HepG2 (cell line): ENCODE results near the gene ZNF544. TPM values are rescaled to one million over a fixed set of nuclear protein-coding genes. Genes with fewer than 3 reads are reported as not detected.

Source experiments
- MTA1 ChIP-seq: sonication (generic); formaldehyde crosslinking; IDR thresholded peaks from 2 replicates; pipeline ENCODE4 v1.4.0; 2020; ENCODE audit warnings: missing genetic modification reagents, mild to moderate bottlenecking, borderline replicate concordance
- PITX1 ChIP-seq: sonication (generic); formaldehyde crosslinking; IDR thresholded peaks from 2 replicates; pipeline ENCODE4 v1.5.1; 2020; ENCODE audit warnings: mild to moderate bottlenecking, missing genetic modification reagents
- SKI ChIP-seq: fragments of 450-650 bp; IDR thresholded peaks from one replicate; pipeline ENCODE4 v1.6.1; 2018; ENCODE audit warnings: mild to moderate bottlenecking; ENCODE audit not compliant: partially characterized antibody
- ZNF556 ChIP-seq: sonication (generic); formaldehyde crosslinking; IDR thresholded peaks from 2 replicates; pipeline ENCODE4 v1.4.0; 2020; ENCODE audit warnings: mild to moderate bottlenecking, missing genetic modification reagents, borderline replicate concordance
- polyA plus RNA-seq, 8 experiments: library from polyadenylated mRNA; depleted of rRNA in 3 of 8; stranded (reverse) in 7 of 8; unstranded in 1 of 8; fragments of >200 nt; fragmentation: Illumina TruSeq in 4 of 8; extraction: Trizol in 4 of 8; gene quantifications; 2 replicates each; pipeline versions ENCODE4 v1.2.1 to v1.2.3, GENCODE V29; 2011 to 2016; ENCODE audit warnings: low read depth in 4 of 8, missing spikeins in 1 of 8, mixed read lengths in 1 of 8; ENCODE audit not compliant: insufficient read depth in 1 of 8
- total RNA-seq, 5 experiments: library from RNA; depleted of rRNA; stranded (reverse); fragments of >200 nt; fragmentation: Illumina TruSeq; extraction: Trizol; gene quantifications; 2 replicates each; pipeline ENCODE4 v1.2.3, GENCODE V29; 2016; ENCODE audit warnings: low read depth in 1 of 5
- TF ChIP-seq, protein P1 (sequence below): sonication (generic); formaldehyde crosslinking; IDR thresholded peaks from 2 replicates; pipeline ENCODE4 v1.4.0; 2020; ENCODE audit warnings: missing genetic modification reagents, borderline replicate concordance
- TF ChIP-seq, protein P2 (sequence below): sonication (generic); formaldehyde crosslinking; IDR thresholded peaks from 2 replicates; pipeline ENCODE4 v1.9.0; 2021; ENCODE audit warnings: missing genetic modification reagents, borderline replicate concordance
- TF ChIP-seq, protein P3 (sequence below): sonication (generic); formaldehyde crosslinking; IDR thresholded peaks from 2 replicates; pipeline ENCODE4 v1.4.0; 2020; ENCODE audit warnings: mild to moderate bottlenecking, missing genetic modification reagents
- TF ChIP-seq, protein P4 (sequence below): sonication (generic); formaldehyde crosslinking; IDR thresholded peaks from 2 replicates; pipeline ENCODE4 v1.4.0; 2020; ENCODE audit warnings: missing genetic modification reagents
- TF ChIP-seq, protein P5 (sequence below): sonication (generic); formaldehyde crosslinking; IDR thresholded peaks from 2 replicates; pipeline ENCODE4 v1.4.0; 2020; ENCODE audit warnings: mild to moderate bottlenecking, missing genetic modification reagents
- TF ChIP-seq, protein P6 (sequence below): sonication (generic); formaldehyde crosslinking; IDR thresholded peaks from 2 replicates; pipeline ENCODE4 v1.4.0; 2020; ENCODE audit warnings: missing genetic modification reagents

The ZNF544 gene
- total and polyA plus RNA-seq, 2 of the 13 experiments (the other 11 are each of a cell fraction or from before 2014, with no cell fraction given): 13.1 to 17.0 TPM

DNA sequence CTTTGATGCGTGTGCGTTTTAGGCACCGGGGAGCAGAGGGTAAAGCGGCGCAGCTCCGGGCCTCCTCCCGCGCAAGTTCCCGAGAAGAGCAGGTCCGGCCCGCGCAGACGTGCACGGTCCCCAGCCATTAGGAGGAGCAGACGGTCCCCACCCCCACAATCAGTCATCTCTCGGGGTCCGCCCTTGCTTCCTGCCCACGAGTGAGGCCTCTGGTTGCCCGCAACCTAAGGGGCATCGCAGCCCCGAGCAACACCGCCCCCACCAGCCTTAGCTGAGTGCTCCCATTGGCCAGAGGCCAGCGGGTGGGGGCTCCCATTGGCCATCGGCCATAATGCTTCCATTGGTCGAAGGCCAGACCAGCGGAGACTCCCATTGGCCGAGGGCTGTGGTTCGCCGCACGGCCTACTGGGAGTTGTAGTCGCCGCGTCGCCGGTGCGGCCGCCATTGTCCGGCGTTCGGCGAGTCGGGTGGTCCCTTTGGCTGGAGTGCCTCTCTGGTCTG is 49.9 kb downstream of the ZNF544 start, which contains the start of gene ZNF8 (continued):
- TF ChIP-seq, protein P1, sequence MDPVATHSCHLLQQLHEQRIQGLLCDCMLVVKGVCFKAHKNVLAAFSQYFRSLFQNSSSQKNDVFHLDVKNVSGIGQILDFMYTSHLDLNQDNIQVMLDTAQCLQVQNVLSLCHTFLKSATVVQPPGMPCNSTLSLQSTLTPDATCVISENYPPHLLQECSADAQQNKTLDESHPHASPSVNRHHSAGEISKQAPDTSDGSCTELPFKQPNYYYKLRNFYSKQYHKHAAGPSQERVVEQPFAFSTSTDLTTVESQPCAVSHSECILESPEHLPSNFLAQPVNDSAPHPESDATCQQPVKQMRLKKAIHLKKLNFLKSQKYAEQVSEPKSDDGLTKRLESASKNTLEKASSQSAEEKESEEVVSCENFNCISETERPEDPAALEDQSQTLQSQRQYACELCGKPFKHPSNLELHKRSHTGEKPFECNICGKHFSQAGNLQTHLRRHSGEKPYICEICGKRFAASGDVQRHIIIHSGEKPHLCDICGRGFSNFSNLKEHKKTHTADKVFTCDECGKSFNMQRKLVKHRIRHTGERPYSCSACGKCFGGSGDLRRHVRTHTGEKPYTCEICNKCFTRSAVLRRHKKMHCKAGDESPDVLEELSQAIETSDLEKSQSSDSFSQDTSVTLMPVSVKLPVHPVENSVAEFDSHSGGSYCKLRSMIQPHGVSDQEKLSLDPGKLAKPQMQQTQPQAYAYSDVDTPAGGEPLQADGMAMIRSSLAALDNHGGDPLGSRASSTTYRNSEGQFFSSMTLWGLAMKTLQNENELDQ (CRISPR knock-in tag): no peak
- TF ChIP-seq MTA1: peak; percentile 17; the same call in 1 of the 2 replicates
- peak; percentile 16 for TF ChIP-seq SKI
- no peak for TF ChIP-seq PITX1 (CRISPR knock-in tag)
- TF ChIP-seq, protein P2, sequence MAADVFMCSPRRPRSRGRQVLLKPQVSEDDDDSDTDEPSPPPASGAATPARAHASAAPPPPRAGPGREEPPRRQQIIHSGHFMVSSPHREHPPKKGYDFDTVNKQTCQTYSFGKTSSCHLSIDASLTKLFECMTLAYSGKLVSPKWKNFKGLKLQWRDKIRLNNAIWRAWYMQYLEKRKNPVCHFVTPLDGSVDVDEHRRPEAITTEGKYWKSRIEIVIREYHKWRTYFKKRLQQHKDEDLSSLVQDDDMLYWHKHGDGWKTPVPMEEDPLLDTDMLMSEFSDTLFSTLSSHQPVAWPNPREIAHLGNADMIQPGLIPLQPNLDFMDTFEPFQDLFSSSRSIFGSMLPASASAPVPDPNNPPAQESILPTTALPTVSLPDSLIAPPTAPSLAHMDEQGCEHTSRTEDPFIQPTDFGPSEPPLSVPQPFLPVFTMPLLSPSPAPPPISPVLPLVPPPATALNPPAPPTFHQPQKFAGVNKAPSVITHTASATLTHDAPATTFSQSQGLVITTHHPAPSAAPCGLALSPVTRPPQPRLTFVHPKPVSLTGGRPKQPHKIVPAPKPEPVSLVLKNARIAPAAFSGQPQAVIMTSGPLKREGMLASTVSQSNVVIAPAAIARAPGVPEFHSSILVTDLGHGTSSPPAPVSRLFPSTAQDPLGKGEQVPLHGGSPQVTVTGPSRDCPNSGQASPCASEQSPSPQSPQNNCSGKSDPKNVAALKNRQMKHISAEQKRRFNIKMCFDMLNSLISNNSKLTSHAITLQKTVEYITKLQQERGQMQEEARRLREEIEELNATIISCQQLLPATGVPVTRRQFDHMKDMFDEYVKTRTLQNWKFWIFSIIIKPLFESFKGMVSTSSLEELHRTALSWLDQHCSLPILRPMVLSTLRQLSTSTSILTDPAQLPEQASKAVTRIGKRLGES: no peak
- TF ChIP-seq, protein P3, sequence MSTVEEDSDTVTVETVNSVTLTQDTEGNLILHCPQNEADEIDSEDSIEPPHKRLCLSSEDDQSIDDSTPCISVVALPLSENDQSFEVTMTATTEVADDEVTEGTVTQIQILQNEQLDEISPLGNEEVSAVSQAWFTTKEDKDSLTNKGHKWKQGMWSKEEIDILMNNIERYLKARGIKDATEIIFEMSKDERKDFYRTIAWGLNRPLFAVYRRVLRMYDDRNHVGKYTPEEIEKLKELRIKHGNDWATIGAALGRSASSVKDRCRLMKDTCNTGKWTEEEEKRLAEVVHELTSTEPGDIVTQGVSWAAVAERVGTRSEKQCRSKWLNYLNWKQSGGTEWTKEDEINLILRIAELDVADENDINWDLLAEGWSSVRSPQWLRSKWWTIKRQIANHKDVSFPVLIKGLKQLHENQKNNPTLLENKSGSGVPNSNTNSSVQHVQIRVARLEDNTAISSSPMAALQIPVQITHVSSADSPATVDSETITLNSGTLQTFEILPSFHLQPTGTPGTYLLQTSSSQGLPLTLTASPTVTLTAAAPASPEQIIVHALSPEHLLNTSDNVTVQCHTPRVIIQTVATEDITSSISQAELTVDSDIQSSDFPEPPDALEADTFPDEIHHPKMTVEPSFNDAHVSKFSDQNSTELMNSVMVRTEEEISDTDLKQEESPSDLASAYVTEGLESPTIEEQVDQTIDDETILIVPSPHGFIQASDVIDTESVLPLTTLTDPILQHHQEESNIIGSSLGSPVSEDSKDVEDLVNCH (CRISPR knock-in tag): no peak
- TF ChIP-seq, protein P4, sequence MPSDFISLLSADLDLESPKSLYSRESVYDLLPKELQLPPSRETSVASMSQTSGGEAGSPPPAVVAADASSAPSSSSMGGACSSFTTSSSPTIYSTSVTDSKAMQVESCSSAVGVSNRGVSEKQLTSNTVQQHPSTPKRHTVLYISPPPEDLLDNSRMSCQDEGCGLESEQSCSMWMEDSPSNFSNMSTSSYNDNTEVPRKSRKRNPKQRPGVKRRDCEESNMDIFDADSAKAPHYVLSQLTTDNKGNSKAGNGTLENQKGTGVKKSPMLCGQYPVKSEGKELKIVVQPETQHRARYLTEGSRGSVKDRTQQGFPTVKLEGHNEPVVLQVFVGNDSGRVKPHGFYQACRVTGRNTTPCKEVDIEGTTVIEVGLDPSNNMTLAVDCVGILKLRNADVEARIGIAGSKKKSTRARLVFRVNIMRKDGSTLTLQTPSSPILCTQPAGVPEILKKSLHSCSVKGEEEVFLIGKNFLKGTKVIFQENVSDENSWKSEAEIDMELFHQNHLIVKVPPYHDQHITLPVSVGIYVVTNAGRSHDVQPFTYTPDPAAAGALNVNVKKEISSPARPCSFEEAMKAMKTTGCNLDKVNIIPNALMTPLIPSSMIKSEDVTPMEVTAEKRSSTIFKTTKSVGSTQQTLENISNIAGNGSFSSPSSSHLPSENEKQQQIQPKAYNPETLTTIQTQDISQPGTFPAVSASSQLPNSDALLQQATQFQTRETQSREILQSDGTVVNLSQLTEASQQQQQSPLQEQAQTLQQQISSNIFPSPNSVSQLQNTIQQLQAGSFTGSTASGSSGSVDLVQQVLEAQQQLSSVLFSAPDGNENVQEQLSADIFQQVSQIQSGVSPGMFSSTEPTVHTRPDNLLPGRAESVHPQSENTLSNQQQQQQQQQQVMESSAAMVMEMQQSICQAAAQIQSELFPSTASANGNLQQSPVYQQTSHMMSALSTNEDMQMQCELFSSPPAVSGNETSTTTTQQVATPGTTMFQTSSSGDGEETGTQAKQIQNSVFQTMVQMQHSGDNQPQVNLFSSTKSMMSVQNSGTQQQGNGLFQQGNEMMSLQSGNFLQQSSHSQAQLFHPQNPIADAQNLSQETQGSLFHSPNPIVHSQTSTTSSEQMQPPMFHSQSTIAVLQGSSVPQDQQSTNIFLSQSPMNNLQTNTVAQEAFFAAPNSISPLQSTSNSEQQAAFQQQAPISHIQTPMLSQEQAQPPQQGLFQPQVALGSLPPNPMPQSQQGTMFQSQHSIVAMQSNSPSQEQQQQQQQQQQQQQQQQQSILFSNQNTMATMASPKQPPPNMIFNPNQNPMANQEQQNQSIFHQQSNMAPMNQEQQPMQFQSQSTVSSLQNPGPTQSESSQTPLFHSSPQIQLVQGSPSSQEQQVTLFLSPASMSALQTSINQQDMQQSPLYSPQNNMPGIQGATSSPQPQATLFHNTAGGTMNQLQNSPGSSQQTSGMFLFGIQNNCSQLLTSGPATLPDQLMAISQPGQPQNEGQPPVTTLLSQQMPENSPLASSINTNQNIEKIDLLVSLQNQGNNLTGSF (CRISPR knock-in tag): no peak
- TF ChIP-seq ZNF556 (CRISPR knock-in tag): peak; percentile 69
- TF ChIP-seq, protein P5, sequence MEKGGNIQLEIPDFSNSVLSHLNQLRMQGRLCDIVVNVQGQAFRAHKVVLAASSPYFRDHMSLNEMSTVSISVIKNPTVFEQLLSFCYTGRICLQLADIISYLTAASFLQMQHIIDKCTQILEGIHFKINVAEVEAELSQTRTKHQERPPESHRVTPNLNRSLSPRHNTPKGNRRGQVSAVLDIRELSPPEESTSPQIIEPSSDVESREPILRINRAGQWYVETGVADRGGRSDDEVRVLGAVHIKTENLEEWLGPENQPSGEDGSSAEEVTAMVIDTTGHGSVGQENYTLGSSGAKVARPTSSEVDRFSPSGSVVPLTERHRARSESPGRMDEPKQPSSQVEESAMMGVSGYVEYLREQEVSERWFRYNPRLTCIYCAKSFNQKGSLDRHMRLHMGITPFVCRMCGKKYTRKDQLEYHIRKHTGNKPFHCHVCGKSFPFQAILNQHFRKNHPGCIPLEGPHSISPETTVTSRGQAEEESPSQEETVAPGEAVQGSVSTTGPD (CRISPR knock-in tag): no peak
- TF ChIP-seq, protein P6, sequence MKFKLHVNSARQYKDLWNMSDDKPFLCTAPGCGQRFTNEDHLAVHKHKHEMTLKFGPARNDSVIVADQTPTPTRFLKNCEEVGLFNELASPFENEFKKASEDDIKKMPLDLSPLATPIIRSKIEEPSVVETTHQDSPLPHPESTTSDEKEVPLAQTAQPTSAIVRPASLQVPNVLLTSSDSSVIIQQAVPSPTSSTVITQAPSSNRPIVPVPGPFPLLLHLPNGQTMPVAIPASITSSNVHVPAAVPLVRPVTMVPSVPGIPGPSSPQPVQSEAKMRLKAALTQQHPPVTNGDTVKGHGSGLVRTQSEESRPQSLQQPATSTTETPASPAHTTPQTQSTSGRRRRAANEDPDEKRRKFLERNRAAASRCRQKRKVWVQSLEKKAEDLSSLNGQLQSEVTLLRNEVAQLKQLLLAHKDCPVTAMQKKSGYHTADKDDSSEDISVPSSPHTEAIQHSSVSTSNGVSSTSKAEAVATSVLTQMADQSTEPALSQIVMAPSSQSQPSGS (CRISPR knock-in tag): 0 out of 2 replicates have a peak, but pooled peaks have one; percentile 13
